SK-N-MC (cell line): Measurements from ENCODE around the gene MRPL41.

Source experiments
- EZH2 ChIP-seq: fragments of 200-600 bp; sonication (generic); IDR thresholded peaks from one replicate; pipeline ENCODE4 v1.6.1; 2017; ENCODE audit warnings: antibody characterized with exemption
- FOXP2 ChIP-seq: optimal IDR thresholded peaks from 2 replicates; pipeline ENCODE3; 2011; ENCODE audit warnings: mild to moderate bottlenecking, moderate library complexity; ENCODE audit not compliant: insufficient read depth; ENCODE audit errors: extremely low read length, control extremely low read depth
- POLR2AphosphoS5 ChIP-seq: IDR thresholded peaks from 2 replicates; pipeline ENCODE4 v1.6.1; 2012; ENCODE audit warnings: mild to moderate bottlenecking, low read depth, low read length, borderline replicate concordance

GRCh38 chr9:137570566-137570965, 18.9 kb downstream of the MRPL41 start:
- no peak for TF ChIP-seq EZH2
- no peak for TF ChIP-seq POLR2AphosphoS5
- no peak for TF ChIP-seq FOXP2
